Ectodermal cell (in vitro differentiated cells): Measurements from ENCODE around the gene EFNA5.

Source experiments
- H3K27ac ChIP-seq: 2 replicates; pipeline ENCODE4 v1.7.0; 2013; ENCODE audit warnings: mild to moderate bottlenecking, low read depth, low read length; ENCODE audit not compliant: insufficient read depth, poor library complexity, severe bottlenecking
- H3K27me3 ChIP-seq: 2 replicates; pipeline ENCODE4 v1.7.0; 2013; ENCODE audit warnings: mild to moderate bottlenecking, low read length; ENCODE audit not compliant: insufficient read depth, control insufficient read depth, poor library complexity, severe bottlenecking
- H3K36me3 ChIP-seq: one replicate; pipeline ENCODE4 v1.7.0; 2013; ENCODE audit warnings: low read length; ENCODE audit not compliant: control insufficient read depth, insufficient read depth
- H3K4me1 ChIP-seq: one replicate; pipeline ENCODE4 v1.7.0; 2013; ENCODE audit warnings: low read length; ENCODE audit not compliant: control insufficient read depth, insufficient read depth
- H3K4me3 ChIP-seq: 2 replicates; pipeline ENCODE4 v1.7.0; 2013; ENCODE audit warnings: low read depth, low read length, control low read depth; ENCODE audit not compliant: insufficient read depth
- H3K9me3 ChIP-seq: 2 replicates; pipeline ENCODE4 v1.7.0; 2013; ENCODE audit warnings: mild to moderate bottlenecking, low read length, moderate library complexity; ENCODE audit not compliant: control insufficient read depth
- WGBS, 2 experiments: methylation state at CpG; one replicate each; pipeline ENCODE4 v1.1.7; 2013; ENCODE audit warnings: missing lambda C conversion rate in 2 of 2; 5-methylcytosine and 5-hydroxymethylcytosine counted together

Gene EFNA5

GRCh38 chr5:107594253-107595045 lies 76.3 kb downstream of the EFNA5 start:
- no peak overlapping the region for H3K4me3 ChIP-seq
- no peak overlapping the region for H3K27ac ChIP-seq
- H3K4me1 ChIP-seq, result peaks cover 17% of the 10 kb centered on the region
- H3K27me3 ChIP-seq, result no peaks in the 10 kb centered on the region
- no peaks in the 10 kb centered on the region for H3K36me3 ChIP-seq
- no peaks in the 10 kb centered on the region for H3K9me3 ChIP-seq
- WGBS, 2 experiments, result 87 to 93% methylated on average over 3 of the region's 4 CpGs

- no peaks in the 10 kb centered on the region for H3K36me3 ChIP-seq
- no peaks in the 10 kb centered on the region for H3K27me3 ChIP-seq
- WGBS, 2 experiments, result 83 to 89% methylated on average over 3 of the region's 3 CpGs
- H3K9me3 ChIP-seq, result no peaks in the 10 kb centered on the region
- H3K4me1 ChIP-seq, result peaks cover 27% of the 10 kb centered on the region
- H3K4me3 ChIP-seq, result no peak overlapping the region
- H3K27ac ChIP-seq, result no peak overlapping the region
Observed at GRCh38 chr5:107593009-107593408, 77.7 kb downstream of the EFNA5 start.

- no peaks in the 10 kb centered on the region for H3K27me3 ChIP-seq
- no peaks in the 10 kb centered on the region for H3K9me3 ChIP-seq
- WGBS, 2 experiments, result 78 to 81% methylated on average over 7 of the region's 7 CpGs
- H3K4me1 ChIP-seq, result peaks cover 27% of the 10 kb centered on the region
- H3K36me3 ChIP-seq, result no peaks in the 10 kb centered on the region
- H3K27ac ChIP-seq, result peak overlapping the region; percentile 36
- H3K4me3 ChIP-seq, result no peak overlapping the region
Observed at GRCh38 chr5:107592515-107592914, 78.2 kb downstream of the EFNA5 start.

- no peaks in the 10 kb centered on the region for H3K27me3 ChIP-seq
- 100% methylated on average over 1 of the region's 1 CpG; no CpG with 5 or more reads in 1 of the 2 experiments for WGBS, 2 experiments
- H3K27ac ChIP-seq, result no peak overlapping the region
- no peaks in the 10 kb centered on the region for H3K36me3 ChIP-seq
- H3K4me1 ChIP-seq, result peaks cover 27% of the 10 kb centered on the region
- H3K4me3 ChIP-seq, result no peak overlapping the region
- no peaks in the 10 kb centered on the region for H3K9me3 ChIP-seq
Observed at GRCh38 chr5:107590686-107591085, 80.1 kb downstream of the EFNA5 start.

- WGBS, 2 experiments, result 73 to 78% methylated on average over 7 of the region's 7 CpGs
- Histone ChIP-seq H3K27me3 (no peaks in the 10 kb centered on the region), H3K27ac (no peak overlapping the region), H3K4me3 (no peak overlapping the region), H3K9me3 (no peaks in the 10 kb centered on the region), H3K36me3 (no peaks in the 10 kb centered on the region), H3K4me1 (peaks cover 24% of the 10 kb centered on the region)
Observed at GRCh38 chr5:107589520-107590193, 81.1 kb downstream of the EFNA5 start.

- Histone ChIP-seq H3K9me3 (no peaks in the 10 kb centered on the region), H3K36me3 (no peaks in the 10 kb centered on the region), H3K27me3 (no peaks in the 10 kb centered on the region), H3K27ac (no peak overlapping the region), H3K4me1 (peaks cover 35% of the 10 kb centered on the region), H3K4me3 (no peak overlapping the region)
Observed at GRCh38 chr5:107582625-107583024, 88.1 kb downstream of the EFNA5 start.

- H3K27ac ChIP-seq, result no peak overlapping the region
- H3K4me3 ChIP-seq, result no peak overlapping the region
- no peaks in the 10 kb centered on the region for H3K9me3 ChIP-seq
- WGBS, 2 experiments, result 87 to 89% methylated on average over 8 of the region's 8 CpGs
- H3K4me1 ChIP-seq, result peaks cover 49% of the 10 kb centered on the region
- no peaks in the 10 kb centered on the region for H3K36me3 ChIP-seq
- no peaks in the 10 kb centered on the region for H3K27me3 ChIP-seq
Observed at GRCh38 chr5:107580889-107581820, 89.6 kb downstream of the EFNA5 start.

- Histone ChIP-seq H3K27ac (peak overlapping the region; percentile 77), H3K27me3 (no peaks in the 10 kb centered on the region), H3K9me3 (no peaks in the 10 kb centered on the region), H3K4me3 (no peak overlapping the region), H3K4me1 (peaks cover 72% of the 10 kb centered on the region), H3K36me3 (no peaks in the 10 kb centered on the region)
- 93 to 94% methylated on average over 4 of the region's 4 CpGs for WGBS, 2 experiments
Observed at GRCh38 chr5:107578051-107578635, 92.6 kb downstream of the EFNA5 start.

GRCh38 chr5:107577394-107577950 lies 93.3 kb downstream of the EFNA5 start:
- Histone ChIP-seq H3K27me3 (no peaks in the 10 kb centered on the region), H3K27ac (peak overlapping the region; percentile 77), H3K4me3 (no peak overlapping the region), H3K36me3 (no peaks in the 10 kb centered on the region), H3K4me1 (peaks cover 79% of the 10 kb centered on the region), H3K9me3 (no peaks in the 10 kb centered on the region)
- WGBS, 2 experiments, result 31 to 36% methylated on average over 8 of the region's 8 CpGs
